ENCODE results near the gene RPL35A.
"Not testable (repeated sequence)": the region's sequence is repeated elsewhere in the genome, so short reads cannot be mapped to it uniquely, and the experiment has no call there.

The RPL35A gene

DNA sequence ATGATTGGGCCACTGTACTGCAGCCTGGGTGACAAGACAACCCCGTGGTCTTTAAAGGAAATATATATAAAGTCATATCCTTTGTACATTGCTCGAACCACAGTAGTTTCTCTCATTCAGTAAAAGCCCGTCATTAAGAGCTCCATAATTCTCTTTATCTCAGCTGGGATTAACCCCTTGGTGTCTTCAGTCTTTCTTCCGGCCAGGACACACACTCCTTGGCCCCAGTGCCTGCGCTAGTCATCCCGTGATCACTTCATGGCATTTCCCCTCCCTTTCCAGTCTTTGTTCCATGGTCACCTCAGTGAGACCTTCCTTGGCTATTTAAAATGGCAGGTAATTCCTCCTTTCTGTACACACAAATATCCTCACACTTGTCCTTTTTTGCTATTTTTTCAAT, 3.3 kb downstream of the RPL35A start:
- no peak for DNase-seq

DNA sequence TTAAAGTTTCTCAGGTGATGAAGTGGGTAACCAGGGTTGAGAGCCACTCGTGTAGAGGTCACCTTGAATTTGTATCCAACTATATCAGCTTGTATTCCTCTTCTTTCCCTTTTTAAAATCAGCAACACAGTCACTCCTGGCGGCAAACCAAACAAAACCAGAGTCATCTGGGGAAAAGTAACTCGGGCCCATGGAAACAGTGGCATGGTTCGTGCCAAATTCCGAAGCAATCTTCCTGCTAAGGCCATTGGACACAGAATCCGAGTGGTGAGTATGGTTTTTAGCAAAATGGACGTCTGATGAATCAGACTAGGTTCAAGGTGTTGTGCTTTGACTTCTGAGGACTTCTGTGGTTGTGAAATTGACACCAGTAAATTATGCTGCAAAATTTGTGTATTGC, 3.9 kb downstream of the RPL35A start:
- no peak for DNase-seq

DNA sequence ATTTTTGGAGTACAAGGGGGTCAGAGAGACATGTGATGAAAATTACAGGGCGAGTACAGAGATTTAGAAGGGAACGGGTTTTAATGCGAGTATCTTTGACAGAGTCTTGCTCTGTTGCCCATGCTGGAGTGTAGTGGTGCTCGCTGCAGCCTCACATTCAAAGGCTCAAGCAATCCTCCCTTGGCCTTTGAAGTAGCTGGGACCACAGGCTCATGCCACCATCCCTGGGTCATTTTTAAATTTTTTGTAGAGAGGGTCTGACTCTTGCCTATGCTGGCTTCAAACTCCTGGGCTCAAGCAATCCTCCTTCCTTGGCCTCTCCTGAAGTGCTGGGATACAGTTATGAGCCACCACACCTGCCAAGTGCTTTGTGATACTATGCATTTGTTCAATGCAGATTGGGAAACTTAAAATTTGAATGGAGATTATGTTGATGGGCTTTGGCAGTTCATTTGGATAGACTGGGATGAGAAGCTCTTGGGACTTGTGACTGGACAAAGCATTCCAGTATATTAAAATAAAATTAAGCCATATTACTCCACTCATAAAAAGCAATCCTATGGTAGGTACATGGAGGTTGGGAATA, 6.0 kb downstream of the RPL35A start:
- DNase-seq: no peak

DNA sequence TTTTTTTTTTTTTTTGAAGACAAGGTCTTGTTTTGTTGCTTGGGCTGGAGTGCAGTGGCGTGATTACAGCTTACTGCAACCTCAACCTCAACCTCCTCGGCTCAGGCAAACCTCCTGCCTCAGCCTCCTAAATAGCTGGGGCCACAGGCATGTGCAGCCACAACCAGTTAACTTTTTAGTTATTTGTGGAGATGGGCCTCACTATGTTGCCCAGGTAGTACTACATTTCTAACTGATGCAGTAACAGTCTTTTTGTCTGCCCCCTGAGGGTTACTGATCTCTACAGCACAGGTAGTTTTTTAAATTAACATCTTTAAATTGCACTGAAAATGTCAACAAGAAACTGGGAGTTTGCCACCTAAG, 6.6 kb downstream of the RPL35A start:
- DNase-seq: no peak

DNA sequence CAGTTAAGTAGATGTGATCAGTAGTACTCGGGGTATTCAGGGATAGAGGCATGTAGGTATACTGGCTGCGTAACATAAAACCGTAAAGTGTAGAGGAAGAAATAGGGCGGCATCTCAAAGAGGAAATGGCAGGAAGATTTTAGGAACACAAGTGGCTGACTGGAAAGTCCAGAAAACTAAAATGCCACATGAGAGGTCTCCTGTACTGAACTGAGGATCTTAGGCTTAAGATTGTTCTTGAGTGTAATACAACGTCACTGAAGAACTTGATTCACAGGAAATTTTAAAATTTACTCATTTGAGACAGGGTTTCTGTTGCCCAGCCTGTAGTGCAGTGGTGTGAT, 7.8 kb downstream of the RPL35A start:
- DNase-seq: no peak

DNA sequence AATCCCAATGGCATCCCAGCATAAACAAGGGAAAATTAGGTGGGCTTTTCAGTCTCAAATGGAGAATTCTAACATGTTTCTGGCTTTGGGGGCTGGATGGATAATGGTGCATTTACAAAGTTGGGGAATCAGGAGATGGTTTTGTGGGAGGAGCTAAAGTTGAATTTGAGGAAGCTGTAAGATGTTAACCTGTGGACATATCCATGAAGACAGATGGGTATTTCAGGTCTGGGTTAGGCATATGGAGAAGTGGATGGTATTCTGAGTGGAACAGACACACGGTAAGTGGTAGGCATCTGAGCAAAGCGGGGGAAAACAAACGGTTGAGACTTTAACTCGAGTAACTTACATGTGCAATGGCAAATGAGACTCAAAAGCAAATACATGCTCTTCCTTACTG, 8.4 kb downstream of the RPL35A start:
- DNase-seq: no peak

DNA sequence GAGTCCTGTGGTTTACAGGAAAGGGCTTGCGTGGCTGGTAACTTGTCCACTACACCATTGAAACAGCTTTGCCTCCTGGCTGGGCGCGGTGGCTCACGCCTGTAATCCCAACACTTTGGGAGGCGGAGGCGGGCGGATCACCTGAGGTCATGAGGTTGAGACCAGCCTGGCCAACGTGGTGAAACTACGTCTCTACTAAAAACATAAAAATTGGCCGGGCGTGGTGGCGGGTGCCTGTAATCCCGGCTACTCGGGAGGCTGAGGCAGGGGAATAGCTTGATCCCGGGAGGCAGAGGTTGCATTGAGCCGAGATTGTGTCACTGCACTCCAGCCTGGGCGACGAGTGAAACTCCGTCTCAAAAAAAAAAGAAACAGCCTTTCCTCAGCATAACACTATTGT, 8.9 kb downstream of the RPL35A start:
- not testable (repeated sequence) for DNase-seq

DNA sequence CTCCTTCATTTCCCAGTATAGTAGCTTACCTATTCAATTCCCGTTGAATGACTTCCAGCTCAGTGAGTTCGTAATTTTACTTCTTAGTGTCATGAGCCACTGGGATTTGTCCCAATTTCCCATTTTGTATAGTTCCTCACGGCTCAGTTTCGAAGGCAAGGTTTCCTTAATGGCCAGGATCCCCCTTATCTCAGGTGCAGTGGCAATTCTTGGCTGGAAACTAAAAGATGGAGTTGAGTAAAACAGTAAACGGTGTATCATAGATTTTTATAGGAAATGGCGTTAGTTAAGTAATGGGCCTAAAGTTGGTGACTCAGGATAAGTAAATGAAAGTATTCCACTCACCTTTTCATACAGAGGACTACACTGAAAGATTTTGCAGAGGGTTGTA, 9.5 kb downstream of the RPL35A start:
- no peak for DNase-seq

DNA sequence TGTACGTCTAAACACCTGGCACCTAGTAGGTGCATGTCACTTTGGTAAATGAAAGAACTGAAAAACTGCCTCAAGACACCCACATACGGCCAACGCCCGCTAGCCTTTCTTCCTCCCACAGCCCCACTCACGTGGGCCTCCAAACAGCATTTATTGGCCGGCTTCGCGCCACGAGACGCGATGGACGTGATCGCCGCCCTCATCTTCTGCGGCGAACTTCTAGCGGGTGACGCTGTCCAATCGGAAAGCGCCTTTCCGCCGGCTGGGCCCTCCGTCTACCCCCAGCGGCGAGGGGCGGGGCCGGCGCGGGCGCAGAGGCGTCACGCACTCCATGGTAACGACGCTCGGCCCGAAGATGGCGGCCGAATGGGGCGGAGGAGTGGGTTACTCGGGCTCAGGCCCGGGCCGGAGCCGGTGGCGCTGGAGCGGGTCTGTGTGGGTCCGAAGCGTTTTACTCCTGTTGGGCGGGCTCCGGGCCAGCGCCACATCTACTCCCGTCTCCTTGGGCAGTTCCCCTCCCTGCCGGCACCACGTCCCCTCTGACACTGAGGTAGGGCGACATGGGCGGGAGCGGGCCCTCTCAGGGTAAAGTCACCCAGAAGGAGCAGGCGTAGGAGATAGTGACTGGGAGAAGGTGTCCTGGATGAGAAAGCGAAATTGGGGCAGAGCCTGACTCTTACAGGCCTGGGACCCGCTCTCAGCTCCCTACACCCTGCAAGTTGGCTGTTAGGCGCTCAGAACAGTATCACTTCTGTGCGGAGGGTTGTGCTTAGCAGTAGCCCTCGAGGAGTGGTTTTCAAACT, 10.1 kb downstream of the RPL35A start, which contains the start of gene LMLN:
Gene LMLN, plus strand, starts transcription at position 327 of the 803 bp plus-strand sequence. Its CDS starts 29 bp downstream, at position 356.
- peak; percentile 96 for DNase-seq

DNA sequence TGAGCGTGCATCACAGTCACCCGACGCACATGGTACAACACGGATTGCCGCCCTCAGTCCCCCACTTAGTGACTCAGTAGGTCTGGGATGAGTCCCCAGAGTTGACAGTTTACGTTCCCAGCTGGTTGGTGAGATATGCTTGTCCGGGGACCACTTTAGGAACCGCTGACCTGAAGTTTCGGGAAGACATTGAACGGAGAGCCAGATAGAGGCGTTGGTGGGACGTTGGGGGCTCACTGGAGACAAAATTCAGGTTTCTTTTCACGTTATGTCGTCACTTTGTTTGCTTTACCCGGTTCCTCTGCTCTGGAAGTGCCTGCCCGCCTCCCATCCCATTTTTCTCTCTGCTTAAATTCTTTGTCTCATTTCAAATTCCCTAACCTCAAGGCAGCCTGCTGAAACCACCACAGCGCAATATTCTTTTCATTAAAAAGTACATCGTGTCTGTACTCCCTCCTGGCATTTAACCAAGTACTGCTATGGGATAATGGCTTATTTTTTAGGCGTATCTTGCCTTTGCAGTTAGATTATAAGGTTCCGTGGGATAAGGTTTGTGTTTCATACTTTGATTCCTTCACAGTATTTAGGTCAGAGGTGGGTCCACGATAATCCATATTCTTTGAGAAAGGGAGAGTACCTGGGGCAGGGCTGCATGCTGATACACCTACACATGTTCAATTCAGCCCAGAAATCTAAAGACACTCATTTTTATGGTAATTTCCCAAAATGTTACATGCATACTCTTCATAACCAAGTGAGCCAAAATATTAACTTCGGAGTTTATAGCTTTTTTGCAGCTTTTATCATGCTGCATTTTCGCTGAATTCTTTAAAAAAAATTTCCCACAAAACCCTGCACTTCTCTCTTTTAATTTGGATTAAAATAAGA, 10.9 kb downstream of the RPL35A start:
- peak; percentile 44 for DNase-seq

DNA sequence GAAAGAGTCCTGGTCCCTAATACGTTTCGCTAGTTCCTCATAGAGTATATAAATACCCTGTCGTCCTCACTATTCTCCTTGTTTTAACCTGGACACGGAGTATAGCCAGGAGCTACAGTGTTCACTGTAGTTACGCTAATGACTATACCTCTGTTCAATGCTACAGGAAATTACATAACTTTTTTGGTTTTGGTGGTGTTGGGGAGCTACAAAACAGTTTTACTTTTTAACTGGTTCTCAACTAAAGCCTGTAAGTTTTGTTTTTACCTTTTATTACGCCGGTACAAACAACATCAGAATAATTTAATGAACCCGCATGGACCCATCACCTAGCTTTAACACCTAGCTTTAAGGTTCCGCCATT, 11.6 kb downstream of the RPL35A start:
- DNase-seq: no peak

DNA sequence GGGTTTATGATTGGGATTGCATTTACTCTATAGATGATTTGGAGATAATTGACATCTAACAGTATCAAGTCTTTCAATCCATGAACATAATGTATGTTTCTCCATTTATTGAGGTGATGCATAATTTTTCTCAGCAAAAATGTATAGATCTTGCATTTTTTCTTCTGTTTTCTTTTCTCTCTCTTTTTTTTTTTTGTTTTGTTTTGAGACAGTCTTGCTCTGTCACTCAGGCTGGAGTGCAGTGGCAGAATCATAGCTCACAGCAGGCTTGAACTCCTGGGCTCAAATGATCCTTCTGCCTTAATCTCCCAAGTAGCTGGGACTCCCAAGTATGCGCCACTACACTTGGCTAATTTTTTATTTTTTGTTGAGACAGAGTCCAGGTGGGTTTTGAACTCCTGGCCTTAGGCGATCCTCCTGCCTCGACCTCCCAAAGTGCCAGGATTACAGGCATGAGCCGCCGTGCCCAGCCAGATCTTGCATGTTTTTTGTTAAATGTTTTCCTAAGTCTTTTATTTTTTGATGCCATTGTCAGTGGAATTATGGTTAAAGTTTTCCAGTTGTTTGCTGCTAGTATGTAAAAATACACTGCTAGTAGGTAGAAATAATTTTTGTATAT, 13.1 kb downstream of the RPL35A start:
- DNase-seq: no peak

DNA sequence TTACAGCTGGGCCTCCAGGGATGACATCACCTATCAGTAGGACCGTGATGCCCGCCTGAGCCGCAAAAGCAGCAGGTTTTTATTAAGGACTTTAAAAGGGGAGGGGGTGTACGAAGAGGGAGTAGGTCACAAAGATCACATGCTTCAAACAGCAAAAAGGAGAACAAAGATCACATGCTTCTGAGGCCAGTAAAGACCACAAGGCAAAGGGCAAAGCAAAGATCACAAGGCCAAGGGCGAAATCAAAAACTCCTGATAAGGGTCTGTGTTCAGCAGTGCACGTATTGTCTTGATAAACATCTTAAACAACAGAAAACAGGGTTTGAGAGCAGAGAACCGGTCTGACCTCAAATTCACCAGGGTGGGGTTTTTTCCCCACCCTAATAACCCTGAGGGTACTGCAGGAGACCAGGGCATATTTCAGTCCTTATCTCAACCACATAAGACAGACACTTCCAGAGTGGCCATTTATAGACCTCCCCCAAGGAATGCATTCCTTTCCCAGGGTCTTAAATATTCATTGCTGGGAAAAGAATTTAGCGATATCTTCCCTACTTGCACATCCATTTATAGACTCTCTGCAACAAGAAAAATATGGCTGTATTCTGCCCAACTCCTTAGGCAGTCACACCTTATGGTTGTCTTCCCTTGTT, 17.5 kb downstream of the RPL35A start:
- DNase-seq: not testable (repeated sequence)

DNA sequence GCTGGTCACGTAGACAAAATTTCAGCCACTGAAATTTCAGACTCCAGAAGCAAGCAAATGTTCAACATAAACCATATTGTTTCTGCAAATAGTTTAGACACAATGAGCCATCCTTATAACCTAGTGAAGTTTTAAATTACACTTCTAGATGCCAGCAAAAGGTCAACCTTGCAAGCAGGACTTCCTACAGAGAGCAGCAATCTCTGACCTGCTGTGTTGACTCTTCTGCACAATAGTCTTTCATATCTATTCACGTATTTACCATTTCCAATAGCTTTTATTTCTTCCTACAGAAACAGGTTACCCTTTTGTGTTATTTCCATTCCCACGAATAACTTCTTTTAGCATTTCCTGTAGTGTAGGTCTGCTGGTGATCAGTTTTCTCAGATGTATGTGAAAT, 20.6 kb downstream of the RPL35A start:
- no peak for DNase-seq

DNA sequence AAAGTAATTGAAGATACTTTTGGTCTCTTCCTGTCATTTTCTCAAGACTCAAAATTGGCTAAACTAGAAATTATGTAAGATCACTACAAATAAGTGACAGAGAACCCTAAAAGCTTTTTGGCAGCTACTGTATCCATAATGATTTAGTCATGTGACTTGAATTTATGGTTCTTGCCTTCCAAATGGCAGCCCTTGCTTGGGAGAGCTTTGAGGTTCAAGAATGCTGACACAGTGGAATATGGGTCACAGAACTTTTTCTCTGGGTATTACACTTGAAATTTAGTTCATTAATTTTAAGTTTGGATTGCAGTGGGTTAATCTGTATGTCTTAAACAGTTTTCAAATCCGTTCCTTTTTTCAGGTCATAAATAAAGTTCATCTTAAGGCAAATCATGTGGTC, 24.0 kb downstream of the RPL35A start:
- no peak for DNase-seq

DNA sequence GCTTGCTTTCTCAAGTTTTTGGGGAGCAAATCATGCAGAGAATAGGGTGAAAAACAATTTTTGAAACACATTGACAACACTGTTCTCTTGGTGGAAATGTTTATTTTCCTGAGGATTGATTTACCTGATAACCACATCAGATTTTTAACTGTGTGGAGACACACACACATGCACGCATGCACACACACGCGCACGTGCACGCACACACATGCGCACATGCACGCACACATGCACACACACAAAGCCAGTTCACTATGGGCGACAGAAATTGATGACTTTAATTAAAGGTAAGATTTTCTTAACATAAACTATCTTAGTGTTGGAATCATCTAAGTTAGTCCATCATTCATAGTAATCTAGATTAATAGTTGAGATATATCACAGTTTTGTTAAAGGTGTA, 25.3 kb downstream of the RPL35A start:
- DNase-seq: no peak

DNA sequence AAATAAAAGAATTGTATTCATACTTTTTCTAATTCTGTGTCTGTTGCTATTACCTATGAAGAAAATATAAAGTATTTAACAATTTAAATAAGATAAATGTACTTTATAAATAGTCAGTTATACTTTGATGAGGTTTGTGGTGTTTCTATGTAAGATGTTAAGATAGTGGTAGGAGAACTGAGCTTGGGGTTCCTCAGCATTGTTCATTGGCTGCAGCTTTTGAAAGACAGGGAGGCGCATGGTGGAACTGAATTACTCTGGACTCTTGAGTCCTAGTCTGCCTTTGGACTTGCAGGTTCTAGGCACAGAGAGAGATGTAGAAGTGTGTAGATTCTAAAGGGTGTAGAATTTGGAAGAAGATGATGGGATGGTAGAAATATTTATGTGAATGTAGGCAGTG, 33.1 kb downstream of the RPL35A start:
- DNase-seq: no peak

DNA sequence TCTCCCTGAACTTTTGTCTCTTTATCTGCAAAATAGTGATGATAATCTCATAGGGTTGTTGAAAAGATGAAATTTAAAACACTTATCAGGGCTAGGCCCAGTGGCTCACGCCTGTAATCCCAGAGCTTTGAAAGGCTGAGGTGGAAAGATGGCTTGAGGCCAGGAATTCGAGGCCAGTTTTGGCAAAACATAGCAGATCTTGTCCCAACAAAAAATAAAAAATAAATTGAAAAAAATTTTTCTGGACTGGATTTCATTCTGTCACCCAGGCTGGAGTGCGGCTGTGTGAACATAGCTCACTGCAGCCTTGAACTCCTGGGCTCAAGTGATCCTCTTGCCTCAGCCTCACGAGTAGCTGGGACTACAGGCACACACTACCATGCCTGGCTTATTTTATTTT, 39.7 kb downstream of the RPL35A start:
- no peak for DNase-seq

DNA sequence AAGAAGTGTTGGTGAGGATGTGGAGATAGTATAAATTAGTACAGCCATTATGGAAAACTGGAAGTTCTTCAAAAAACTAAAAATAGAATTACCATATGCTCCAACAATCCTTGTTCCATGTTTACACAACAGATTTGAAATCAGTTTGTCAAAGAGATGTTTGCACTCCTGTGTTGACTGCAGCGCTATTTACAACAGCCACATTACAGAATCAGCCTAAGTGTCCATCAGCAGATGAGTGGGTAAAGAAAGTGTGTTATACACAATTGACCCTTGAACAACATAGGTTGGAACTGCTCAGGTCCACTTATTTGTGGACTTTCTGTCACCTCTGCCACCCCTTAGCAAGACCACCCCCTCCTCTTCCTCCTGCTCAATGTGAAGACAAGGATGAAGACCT, 44.7 kb downstream of the RPL35A start:
- DNase-seq: no peak

DNA sequence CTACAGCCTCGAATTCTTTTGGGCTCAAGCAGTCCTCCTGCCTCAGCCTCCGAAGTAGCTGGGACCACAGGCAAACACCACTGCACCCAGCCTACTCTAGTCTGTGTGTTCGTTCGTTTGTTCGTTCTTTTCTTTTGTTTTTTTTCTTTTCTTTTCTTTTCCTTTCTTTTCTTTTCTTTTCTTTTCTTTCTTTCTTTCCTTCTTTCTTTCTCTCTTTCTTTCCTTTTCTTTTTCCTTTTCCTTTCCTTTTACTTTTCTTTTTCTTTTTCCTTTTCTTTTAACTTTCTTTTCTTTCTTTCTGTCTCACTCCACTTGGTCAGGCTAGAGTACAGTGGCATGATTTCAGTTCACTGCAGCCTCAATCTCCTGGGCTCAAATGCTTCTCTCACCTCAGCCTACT, 46.9 kb downstream of the RPL35A start:
- DNase-seq: no peak

DNA sequence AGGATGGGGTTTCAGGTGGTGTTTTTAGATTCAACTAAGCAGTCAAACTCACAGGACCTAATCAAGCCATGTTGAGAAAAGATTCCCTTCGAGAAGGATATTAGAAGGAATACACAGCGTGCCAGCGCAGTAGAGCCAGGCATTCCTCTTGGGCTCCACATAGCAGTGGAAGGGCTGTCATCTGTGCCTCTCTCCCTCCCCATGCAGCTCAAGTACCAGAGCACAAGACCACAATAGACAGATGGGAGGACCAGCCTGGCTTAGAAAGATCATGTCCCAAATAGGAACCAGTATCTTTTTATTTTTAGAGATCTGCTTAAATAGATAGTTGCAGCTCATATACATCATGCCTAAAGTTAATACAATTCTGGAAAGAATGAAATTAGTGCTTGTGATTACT, 47.9 kb downstream of the RPL35A start:
- DNase-seq: no peak
